Immature natural killer cell (primary cell): ENCODE measurements around the gene PCDHB11. TPM values are rescaled to one million over a fixed set of nuclear protein-coding genes. Genes with fewer than 3 reads are reported as not detected.
A peak's percentile ranks its signal among the peaks of the same experiment; 100 is the strongest.
"Not testable (repeated sequence)": the region's sequence is repeated elsewhere in the genome, so short reads cannot be mapped to it uniquely, and the experiment has no call there.

ENCODE experiments used
- DNase-seq, 3 donors: peaks; one replicate each; pipeline ENCODE4 v3.0.0; 2022; ENCODE audit warnings: mixed read lengths in 1 of 3
- H3K27ac Mint-ChIP-seq, 6 donors: one replicate each; pipeline ENCODE4 v1.8.0; 2020; ENCODE audit warnings: mixed read lengths in 6 of 6, mild to moderate bottlenecking in 5 of 6, inconsistent platforms in 4 of 6, moderate library complexity in 3 of 6
- H3K27me3 Mint-ChIP-seq, 3 donors: one replicate each; pipeline ENCODE4 v1.8.0; 2020 to 2021; ENCODE audit warnings: low read depth in 3 of 3, mild to moderate bottlenecking in 3 of 3, mixed read lengths in 3 of 3, moderate library complexity in 3 of 3, inconsistent platforms in 1 of 3
- H3K36me3 Mint-ChIP-seq, 3 donors: one replicate each; pipeline ENCODE4 v1.8.0; 2020; ENCODE audit warnings: mixed read lengths in 3 of 3, inconsistent platforms in 2 of 3, mild to moderate bottlenecking in 2 of 3
- H3K4me1 Mint-ChIP-seq, 2 donors: one replicate each; pipeline ENCODE4 v1.8.0; 2020; ENCODE audit warnings: inconsistent platforms in 2 of 2, mild to moderate bottlenecking in 2 of 2, mixed read lengths in 2 of 2, moderate library complexity in 1 of 2
- H3K4me3 Mint-ChIP-seq, 5 donors: one replicate each; pipeline ENCODE4 v1.8.0; 2020; ENCODE audit warnings: mild to moderate bottlenecking in 5 of 5, mixed read lengths in 5 of 5, inconsistent platforms in 3 of 5, moderate library complexity in 3 of 5
- H3K9me3 Mint-ChIP-seq, 6 donors: one replicate each; pipeline ENCODE4 v1.8.0; 2020; ENCODE audit warnings: mild to moderate bottlenecking in 6 of 6, mixed read lengths in 6 of 6, inconsistent platforms in 4 of 6, moderate library complexity in 3 of 6
- polyA plus RNA-seq, 3 donors: library from polyadenylated mRNA; unstranded; fragments of 300-500 nt; fragmentation: Illumina TruSeq; gene quantifications; one replicate each; pipeline ENCODE4 v1.2.3, GENCODE V29; 2021

Gene PCDHB11
- not detected for polyA plus RNA-seq

GRCh38 chr5:141199359-141200235, at the start of gene PCDHB11:
PCDHB11 (plus strand) TSS chr5:141199627; CDS start chr5:141199775, 148 bp downstream.
- Mint-ChIP-seq H3K36me3 (peaks cover 0 to 8% (median 6%) of the 10 kb centered on the region in 3 donors), H3K4me3 (no peak within 1 kb of the TSS), H3K27me3 (peaks cover 2 to 21% (median 5%) of the 10 kb centered on the region in 3 donors), H3K4me1 (no peaks in the 10 kb centered on the region), H3K9me3 (peaks cover 15 to 66% (median 30%) of the 10 kb centered on the region in 6 donors), H3K27ac (no peak within 1 kb of the TSS)
- no peak for DNase-seq

GRCh38 chr5:141149812-141150211, 49.6 kb upstream of the PCDHB11 start, which contains the start of gene PCDHB6:
PCDHB6 (plus strand) TSS chr5:141150057; CDS start chr5:141150258, 201 bp downstream.
- H3K27me3 Mint-ChIP-seq = peaks cover 0 to 5% (median 4%) of the 10 kb centered on the region in 3 donors
- H3K36me3 Mint-ChIP-seq = peaks cover 0 to 10% (median 0%) of the 10 kb centered on the region in 3 donors
- peak within 1 kb of the TSS in 1 of 5 donors; percentile 25 for H3K4me3 Mint-ChIP-seq

GRCh38 chr5:141150224-141150992, 49.0 kb upstream of the PCDHB11 start:
- Mint-ChIP-seq H3K9me3 (peaks cover 11 to 47% (median 21%) of the 10 kb centered on the region in 6 donors), H3K4me1 (no peaks in the 10 kb centered on the region), H3K4me3 (peak overlapping the region in 1 of 5 donors; percentile 25), H3K27ac (no peak overlapping the region), H3K27me3 (peaks cover 0 to 8% (median 4%) of the 10 kb centered on the region in 3 donors), H3K36me3 (peaks cover 0 to 10% (median 0%) of the 10 kb centered on the region in 3 donors)
- DNase-seq = no peak

More at GRCh38 chr5:141149812-141150211, 49.6 kb upstream of the PCDHB11 start, which contains the start of gene PCDHB6:
- Mint-ChIP-seq H3K4me1 (no peaks in the 10 kb centered on the region), H3K27ac (no peak within 1 kb of the TSS), H3K9me3 (peaks cover 11 to 47% (median 18%) of the 10 kb centered on the region in 6 donors)
- DNase-seq = no peak

GRCh38 chr5:141150993-141151325, 48.5 kb upstream of the PCDHB11 start:
- no peak overlapping the region for H3K27ac Mint-ChIP-seq
- DNase-seq = no peak
- peaks cover 0 to 9% (median 3%) of the 10 kb centered on the region in 3 donors for H3K27me3 Mint-ChIP-seq
- H3K4me1 Mint-ChIP-seq = no peaks in the 10 kb centered on the region
- H3K36me3 Mint-ChIP-seq = peaks cover 0 to 10% (median 0%) of the 10 kb centered on the region in 3 donors
- H3K9me3 Mint-ChIP-seq = peaks cover 12 to 53% (median 24%) of the 10 kb centered on the region in 6 donors
- no peak overlapping the region for H3K4me3 Mint-ChIP-seq

GRCh38 chr5:141151632-141152031, 47.8 kb upstream of the PCDHB11 start:
- H3K27ac Mint-ChIP-seq, H3K36me3 Mint-ChIP-seq, H3K4me3 Mint-ChIP-seq, DNase-seq, H3K4me1 Mint-ChIP-seq: not testable (repeated sequence)
- Mint-ChIP-seq H3K27me3 (peaks cover 0 to 14% (median 3%) of the 10 kb centered on the region in 3 donors), H3K9me3 (peaks cover 18 to 59% (median 27%) of the 10 kb centered on the region in 6 donors)

GRCh38 chr5:141152096-141152495, 47.3 kb upstream of the PCDHB11 start:
- H3K36me3 Mint-ChIP-seq, H3K4me1 Mint-ChIP-seq, DNase-seq, H3K4me3 Mint-ChIP-seq, H3K27ac Mint-ChIP-seq: not testable (repeated sequence)
- Mint-ChIP-seq H3K27me3 (peaks cover 0 to 16% (median 4%) of the 10 kb centered on the region in 3 donors), H3K9me3 (peaks cover 18 to 64% (median 30%) of the 10 kb centered on the region in 6 donors)

GRCh38 chr5:141155540-141156374, 43.7 kb upstream of the PCDHB11 start:
- peaks cover 1 to 15% (median 6%) of the 10 kb centered on the region in 3 donors for H3K27me3 Mint-ChIP-seq
- no peak overlapping the region for H3K4me3 Mint-ChIP-seq
- H3K27ac Mint-ChIP-seq = no peak overlapping the region
- peaks cover 0 to 5% (median 5%) of the 10 kb centered on the region in 3 donors for H3K36me3 Mint-ChIP-seq
- no peak for DNase-seq
- no peaks in the 10 kb centered on the region for H3K4me1 Mint-ChIP-seq
- peaks cover 20 to 55% (median 34%) of the 10 kb centered on the region in 6 donors for H3K9me3 Mint-ChIP-seq

- not testable (repeated sequence) for H3K27ac Mint-ChIP-seq, H3K4me1 Mint-ChIP-seq, DNase-seq, H3K36me3 Mint-ChIP-seq, H3K4me3 Mint-ChIP-seq
- H3K27me3 Mint-ChIP-seq = peaks cover 1 to 20% (median 6%) of the 10 kb centered on the region in 3 donors
- peaks cover 17 to 45% (median 28%) of the 10 kb centered on the region in 6 donors for H3K9me3 Mint-ChIP-seq
Measured at GRCh38 chr5:141157356-141157755, 42.1 kb upstream of the PCDHB11 start.

GRCh38 chr5:141157901-141158300, 41.5 kb upstream of the PCDHB11 start:
- H3K4me1 Mint-ChIP-seq, H3K36me3 Mint-ChIP-seq, H3K4me3 Mint-ChIP-seq, DNase-seq, H3K27ac Mint-ChIP-seq: not testable (repeated sequence)
- Mint-ChIP-seq H3K27me3 (peaks cover 1 to 20% (median 6%) of the 10 kb centered on the region in 3 donors), H3K9me3 (peaks cover 15 to 41% (median 24%) of the 10 kb centered on the region in 6 donors)

- Mint-ChIP-seq H3K4me1 (no peaks in the 10 kb centered on the region), H3K9me3 (peaks cover 7 to 15% (median 11%) of the 10 kb centered on the region in 6 donors), H3K36me3 (peaks cover 0 to 5% (median 0%) of the 10 kb centered on the region in 3 donors), H3K4me3 (peak within 1 kb of the TSS in 1 of 5 donors; percentile 11), H3K27me3 (peaks cover 5 to 18% (median 7%) of the 10 kb centered on the region in 3 donors), H3K27ac (no peak within 1 kb of the TSS)
- DNase-seq = peak in 1 of 3 donors; percentile 9
Measured at GRCh38 chr5:141172381-141173204, 26.8 kb upstream of the PCDHB11 start, which contains the start of gene PCDHB7. PCDHB7 (plus strand) TSS chr5:141172644; CDS start chr5:141172836, 192 bp downstream.

- not testable (repeated sequence) for H3K4me3 Mint-ChIP-seq, H3K27ac Mint-ChIP-seq, DNase-seq, H3K36me3 Mint-ChIP-seq, H3K4me1 Mint-ChIP-seq
- peaks cover 4 to 12% (median 7%) of the 10 kb centered on the region in 6 donors for H3K9me3 Mint-ChIP-seq
- peaks cover 5 to 15% (median 7%) of the 10 kb centered on the region in 3 donors for H3K27me3 Mint-ChIP-seq
Measured at GRCh38 chr5:141174291-141175104, 24.9 kb upstream of the PCDHB11 start.
